ENCODE results near the gene FMN1.
"Not testable (repeated sequence)": the region's sequence is repeated elsewhere in the genome, so short reads cannot be mapped to it uniquely, and the experiment has no call there.

Gene FMN1

DNA sequence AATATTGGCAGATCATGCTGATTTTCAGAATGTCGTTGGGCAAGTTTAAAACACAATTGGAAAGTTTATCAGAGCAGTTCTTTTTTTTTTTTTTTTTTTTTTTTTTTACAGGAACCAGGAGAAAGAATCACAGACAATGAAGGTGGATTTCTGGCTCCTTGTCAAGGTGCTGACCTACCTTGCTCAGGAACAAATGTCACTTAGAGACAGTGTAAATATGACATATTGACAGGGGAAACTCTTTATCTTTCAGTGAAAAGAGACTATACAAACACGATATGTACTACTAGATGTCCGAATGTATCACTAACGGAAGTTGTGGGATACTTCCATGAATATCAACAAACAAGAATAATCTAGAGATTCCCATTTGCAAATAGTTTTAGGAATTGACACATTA lies 237.3 kb downstream of the FMN1 start:
- Histone ChIP-seq H3K9me3 (ENCODE audit: control insufficient read depth, insufficient read depth, low read length) (no peaks in the 10 kb centered on the region), H3K27me3 (ENCODE audit: control insufficient read depth, insufficient read depth, low read length) (no peaks in the 10 kb centered on the region), H3K36me3 (ENCODE audit: control insufficient read depth, insufficient read depth, low read length) (no peaks in the 10 kb centered on the region), H3K4me3 (ENCODE audit: low read length) (no peak overlapping the region), H3K27ac (ENCODE audit: low read length) (no peak overlapping the region), H3K4me1 (ENCODE audit: control insufficient read depth, insufficient read depth, low read length) (peaks cover 5% of the 10 kb centered on the region; the same call in 1 of the 2 replicates)
- no CpG with 5 or more reads among the region's 4 CpGs for WGBS (ENCODE audit: insufficient coverage, insufficient read length)
- DNase-seq (ENCODE audit: low read depth, low spot score): no peak

DNA sequence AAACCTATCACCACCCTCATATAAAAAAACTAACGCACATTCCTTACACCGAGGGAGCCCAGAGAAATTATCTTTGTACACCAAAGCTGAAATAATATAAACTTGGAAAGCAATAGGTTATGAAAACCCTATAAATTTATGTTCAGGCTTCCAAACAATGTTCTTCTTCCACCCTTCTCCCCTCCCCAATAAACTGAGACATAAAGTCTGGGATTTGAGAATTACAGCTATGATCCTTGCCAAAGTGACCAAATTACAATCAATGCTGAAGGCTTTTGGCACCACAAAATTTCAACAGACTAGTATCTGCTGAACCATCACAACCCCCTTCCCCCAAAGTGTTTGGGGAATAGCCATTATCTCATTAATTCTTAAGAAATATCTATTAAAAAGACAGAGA lies 237.8 kb downstream of the FMN1 start:
- H3K36me3 ChIP-seq (ENCODE audit: control insufficient read depth, insufficient read depth, low read length): no peaks in the 10 kb centered on the region
- H3K4me3 ChIP-seq (ENCODE audit: low read length): no peak overlapping the region
- H3K27me3 ChIP-seq (ENCODE audit: control insufficient read depth, insufficient read depth, low read length): no peaks in the 10 kb centered on the region
- no peak for DNase-seq (ENCODE audit: low read depth, low spot score)
- peaks cover 7% of the 10 kb centered on the region; the same call in 1 of the 2 replicates for H3K4me1 ChIP-seq (ENCODE audit: control insufficient read depth, insufficient read depth, low read length)
- no peak overlapping the region for H3K27ac ChIP-seq (ENCODE audit: low read length)
- no peaks in the 10 kb centered on the region for H3K9me3 ChIP-seq (ENCODE audit: control insufficient read depth, insufficient read depth, low read length)
- no CpG with 5 or more reads among the region's 2 CpGs for WGBS (ENCODE audit: insufficient coverage, insufficient read length)

DNA sequence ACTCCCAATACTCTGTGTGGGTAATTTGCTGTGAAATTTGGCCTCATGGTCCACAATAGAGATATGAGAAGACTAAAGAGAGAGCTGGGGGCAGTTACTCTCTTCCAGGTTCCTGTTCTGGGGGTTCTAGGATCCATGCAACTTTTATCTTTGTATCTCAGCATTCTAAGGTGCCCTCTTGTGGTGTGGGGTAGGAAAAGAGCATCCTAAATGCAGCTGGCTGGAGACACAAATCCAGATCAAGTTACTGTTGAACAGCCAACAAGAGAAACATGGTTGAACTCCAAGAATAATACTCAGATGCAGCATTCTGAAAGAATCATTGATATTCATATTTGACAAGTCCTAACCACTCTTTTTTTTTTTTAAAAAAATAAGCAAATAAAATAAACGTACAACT lies 238.5 kb downstream of the FMN1 start:
- Histone ChIP-seq H3K4me1 (ENCODE audit: control insufficient read depth, insufficient read depth, low read length) (peaks cover 8% of the 10 kb centered on the region; the same call in 1 of the 2 replicates), H3K9me3 (ENCODE audit: control insufficient read depth, insufficient read depth, low read length) (no peaks in the 10 kb centered on the region), H3K36me3 (ENCODE audit: control insufficient read depth, insufficient read depth, low read length) (no peaks in the 10 kb centered on the region), H3K27ac (ENCODE audit: low read length) (no peak overlapping the region), H3K4me3 (ENCODE audit: low read length) (no peak overlapping the region), H3K27me3 (ENCODE audit: control insufficient read depth, insufficient read depth, low read length) (no peaks in the 10 kb centered on the region)
- DNase-seq (ENCODE audit: low read depth, low spot score): peak; percentile 50
- no CpG with 5 or more reads among the region's 1 CpG for WGBS (ENCODE audit: insufficient coverage, insufficient read length)

DNA sequence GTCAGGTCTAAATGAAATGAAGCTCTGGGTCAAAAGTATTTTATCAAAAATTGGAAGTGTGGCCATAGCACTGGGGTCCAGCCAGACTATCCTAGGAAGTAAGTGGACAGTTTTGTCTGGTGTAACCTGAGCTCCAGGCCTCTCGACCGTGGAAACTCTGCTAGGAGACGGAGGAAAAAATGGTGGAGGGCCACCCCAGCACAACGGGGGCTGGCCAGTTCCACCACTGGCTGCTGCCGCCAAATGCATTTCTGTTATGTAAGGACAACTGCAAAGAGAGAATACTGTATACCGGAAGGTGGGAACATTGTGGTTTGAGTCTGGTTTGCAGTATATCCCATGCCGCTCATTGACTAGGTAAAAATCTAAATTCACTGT lies 241.0 kb downstream of the FMN1 start:
- Histone ChIP-seq H3K9me3 (ENCODE audit: control insufficient read depth, insufficient read depth, low read length) (no peaks in the 10 kb centered on the region), H3K36me3 (ENCODE audit: control insufficient read depth, insufficient read depth, low read length) (no peaks in the 10 kb centered on the region), H3K4me3 (ENCODE audit: low read length) (no peak overlapping the region), H3K4me1 (ENCODE audit: control insufficient read depth, insufficient read depth, low read length) (peaks cover 8% of the 10 kb centered on the region; the same call in 1 of the 2 replicates), H3K27ac (ENCODE audit: low read length) (no peak overlapping the region), H3K27me3 (ENCODE audit: control insufficient read depth, insufficient read depth, low read length) (no peaks in the 10 kb centered on the region)
- no CpG with 5 or more reads among the region's 7 CpGs for WGBS (ENCODE audit: insufficient coverage, insufficient read length)
- DNase-seq (ENCODE audit: low read depth, low spot score): no peak

DNA sequence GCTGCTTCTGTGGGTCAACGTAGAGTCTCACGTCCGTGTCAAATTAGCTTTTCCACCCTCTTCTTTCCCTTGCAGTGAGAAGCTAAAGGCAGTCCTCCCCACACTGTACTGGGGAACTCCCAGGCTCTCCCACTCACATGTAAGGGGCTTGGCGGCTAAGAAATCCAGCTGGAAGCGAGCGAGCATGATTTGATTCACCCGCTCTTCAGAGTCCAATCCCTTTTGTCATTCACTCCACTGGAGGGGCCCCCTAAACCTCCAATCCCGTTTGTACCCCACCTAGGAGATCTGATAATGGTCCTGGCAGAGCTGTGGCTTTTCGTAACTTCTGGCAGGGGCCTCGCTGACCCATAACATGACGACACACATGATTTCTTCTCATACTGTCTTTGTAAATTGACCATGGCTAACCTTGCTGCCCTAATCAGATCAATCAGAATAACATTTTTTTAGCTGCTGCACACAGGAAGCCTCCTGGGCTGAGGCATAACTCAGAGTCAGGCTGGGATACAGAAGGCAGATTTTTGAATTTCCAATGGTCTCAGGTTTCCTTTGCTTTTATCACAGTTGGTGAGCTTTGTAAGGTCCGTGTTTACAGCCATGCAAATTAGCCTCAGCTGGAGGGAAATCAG lies 241.5 kb downstream of the FMN1 start:
- no CpG with 5 or more reads among the region's 12 CpGs for WGBS (ENCODE audit: insufficient coverage, insufficient read length)
- Histone ChIP-seq H3K4me1 (ENCODE audit: control insufficient read depth, insufficient read depth, low read length) (peaks cover 8% of the 10 kb centered on the region; the same call in 1 of the 2 replicates), H3K36me3 (ENCODE audit: control insufficient read depth, insufficient read depth, low read length) (no peaks in the 10 kb centered on the region), H3K9me3 (ENCODE audit: control insufficient read depth, insufficient read depth, low read length) (no peaks in the 10 kb centered on the region), H3K4me3 (ENCODE audit: low read length) (no peak overlapping the region), H3K27me3 (ENCODE audit: control insufficient read depth, insufficient read depth, low read length) (no peaks in the 10 kb centered on the region), H3K27ac (ENCODE audit: low read length) (no peak overlapping the region)
- peak; percentile 13 for DNase-seq (ENCODE audit: low read depth, low spot score)

DNA sequence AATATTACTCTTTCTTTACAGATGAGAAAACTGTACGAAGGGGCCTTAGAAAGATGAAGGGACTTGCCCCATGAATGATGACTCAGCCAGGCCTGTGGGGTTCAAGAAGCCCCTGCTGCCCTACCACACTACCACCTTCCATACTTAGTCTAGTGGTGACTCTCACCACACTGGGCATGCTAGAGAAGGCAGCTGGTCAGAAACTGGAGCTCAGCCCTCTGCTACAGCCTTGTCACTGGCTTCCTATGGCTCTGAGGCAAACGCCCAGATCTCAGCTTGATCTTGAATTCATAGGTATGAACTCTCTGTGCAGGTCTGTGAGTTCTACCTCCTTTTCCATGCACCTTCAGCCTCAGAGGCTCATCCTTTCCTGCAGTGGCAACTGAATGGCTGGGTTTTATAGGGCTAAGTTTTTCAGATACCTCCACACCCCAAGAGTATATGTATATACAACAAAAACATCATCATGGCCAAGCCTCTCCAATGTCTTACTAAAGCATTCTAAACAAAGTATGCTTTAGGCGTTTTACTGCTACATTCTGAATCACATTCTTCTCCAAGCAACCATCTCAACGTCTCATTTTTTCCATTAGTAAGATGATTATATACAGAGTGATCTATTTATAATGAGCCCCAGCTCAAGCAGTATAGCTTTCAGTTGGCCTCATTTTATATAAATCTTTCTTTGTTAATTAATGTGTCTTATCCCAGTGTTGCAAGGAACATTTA lies 242.6 kb downstream of the FMN1 start:
- Histone ChIP-seq H3K27ac (ENCODE audit: low read length) (no peak overlapping the region), H3K4me1 (ENCODE audit: control insufficient read depth, insufficient read depth, low read length) (peaks cover 8% of the 10 kb centered on the region; the same call in 1 of the 2 replicates), H3K36me3 (ENCODE audit: control insufficient read depth, insufficient read depth, low read length) (no peaks in the 10 kb centered on the region), H3K4me3 (ENCODE audit: low read length) (no peak overlapping the region), H3K27me3 (ENCODE audit: control insufficient read depth, insufficient read depth, low read length) (no peaks in the 10 kb centered on the region), H3K9me3 (ENCODE audit: control insufficient read depth, insufficient read depth, low read length) (no peaks in the 10 kb centered on the region)
- DNase-seq (ENCODE audit: low read depth, low spot score): no peak
- WGBS (ENCODE audit: insufficient coverage, insufficient read length): no CpG with 5 or more reads among the region's 4 CpGs

DNA sequence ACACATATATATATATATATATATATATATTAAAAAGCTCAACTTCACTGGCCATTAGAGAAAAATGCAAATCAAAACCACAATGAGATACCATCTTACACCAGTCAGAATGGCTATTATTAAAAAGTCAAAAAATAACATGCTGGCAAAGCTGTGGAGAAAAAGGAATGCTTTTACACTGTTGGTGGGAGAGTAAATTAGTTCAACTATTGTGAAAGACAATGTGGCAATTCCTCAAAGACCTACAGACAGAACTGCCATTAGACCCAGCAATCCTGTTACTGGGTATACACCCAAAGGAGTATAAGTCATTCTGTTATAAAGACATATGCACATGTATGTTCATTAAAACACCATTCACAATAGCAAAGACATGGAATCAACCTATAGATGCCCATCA lies 244.5 kb downstream of the FMN1 start:
- not testable (repeated sequence) for H3K36me3 ChIP-seq (ENCODE audit: control insufficient read depth, insufficient read depth, low read length); H3K4me1 ChIP-seq (ENCODE audit: control insufficient read depth, insufficient read depth, low read length)

DNA sequence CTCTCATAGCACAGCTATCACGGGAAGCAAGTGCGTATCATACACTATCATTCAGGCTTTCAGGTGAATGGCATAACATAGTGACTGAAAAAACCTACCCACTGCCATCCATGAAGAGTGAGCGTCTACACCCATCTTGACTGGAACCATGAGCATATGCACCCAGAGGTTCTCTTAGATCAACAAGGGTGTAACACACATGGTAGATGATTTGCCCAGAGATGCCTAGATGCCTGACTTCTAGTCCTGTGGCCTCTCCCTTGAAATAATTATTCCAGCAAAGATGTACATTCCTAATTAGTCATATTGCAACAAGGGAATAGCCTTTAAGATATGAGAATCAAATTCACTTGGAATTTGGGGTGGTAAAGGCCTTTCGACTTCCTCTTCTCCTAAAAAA lies 248.3 kb downstream of the FMN1 start:
- DNase-seq (ENCODE audit: low read depth, low spot score): no peak
- Histone ChIP-seq H3K4me1 (ENCODE audit: control insufficient read depth, insufficient read depth, low read length) (no peaks in the 10 kb centered on the region), H3K27me3 (ENCODE audit: control insufficient read depth, insufficient read depth, low read length) (no peaks in the 10 kb centered on the region), H3K9me3 (ENCODE audit: control insufficient read depth, insufficient read depth, low read length) (no peaks in the 10 kb centered on the region), H3K27ac (ENCODE audit: low read length) (no peak overlapping the region), H3K4me3 (ENCODE audit: low read length) (no peak overlapping the region), H3K36me3 (ENCODE audit: control insufficient read depth, insufficient read depth, low read length) (no peaks in the 10 kb centered on the region)
- no CpG with 5 or more reads among the region's 4 CpGs for WGBS (ENCODE audit: insufficient coverage, insufficient read length)

More for the DNA sequence above, 244.5 kb downstream of the FMN1 start:
- DNase-seq (ENCODE audit: low read depth, low spot score); H3K4me3 ChIP-seq (ENCODE audit: low read length); H3K27ac ChIP-seq (ENCODE audit: low read length); H3K27me3 ChIP-seq (ENCODE audit: control insufficient read depth, insufficient read depth, low read length); H3K9me3 ChIP-seq (ENCODE audit: control insufficient read depth, insufficient read depth, low read length): not testable (repeated sequence)

DNA sequence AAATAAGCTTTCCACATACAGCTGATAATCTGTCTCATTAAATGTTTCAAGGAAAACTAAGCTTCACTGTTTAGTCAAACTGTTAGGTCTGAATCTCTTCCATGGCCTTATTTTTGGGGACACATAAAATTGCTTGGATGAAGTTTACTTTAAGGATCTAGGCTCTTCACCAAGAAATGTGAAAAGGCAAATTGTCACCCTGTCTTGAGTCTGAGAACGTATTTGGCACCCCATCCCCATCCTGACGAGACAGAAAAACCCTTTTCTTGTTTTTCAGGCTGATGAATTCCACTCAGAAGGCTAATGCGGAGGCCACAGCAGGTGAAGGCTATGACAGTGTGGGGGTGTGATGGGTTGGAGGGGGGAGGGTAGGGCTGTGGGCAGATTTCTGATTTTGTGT lies 250.1 kb downstream of the FMN1 start:
- Histone ChIP-seq H3K27ac (ENCODE audit: low read length) (no peak overlapping the region), H3K4me1 (ENCODE audit: control insufficient read depth, insufficient read depth, low read length) (no peaks in the 10 kb centered on the region), H3K4me3 (ENCODE audit: low read length) (no peak overlapping the region), H3K9me3 (ENCODE audit: control insufficient read depth, insufficient read depth, low read length) (no peaks in the 10 kb centered on the region), H3K36me3 (ENCODE audit: control insufficient read depth, insufficient read depth, low read length) (no peaks in the 10 kb centered on the region), H3K27me3 (ENCODE audit: control insufficient read depth, insufficient read depth, low read length) (no peaks in the 10 kb centered on the region)
- no CpG with 5 or more reads among the region's 3 CpGs for WGBS (ENCODE audit: insufficient coverage, insufficient read length)
- DNase-seq (ENCODE audit: low read depth, low spot score): no peak

DNA sequence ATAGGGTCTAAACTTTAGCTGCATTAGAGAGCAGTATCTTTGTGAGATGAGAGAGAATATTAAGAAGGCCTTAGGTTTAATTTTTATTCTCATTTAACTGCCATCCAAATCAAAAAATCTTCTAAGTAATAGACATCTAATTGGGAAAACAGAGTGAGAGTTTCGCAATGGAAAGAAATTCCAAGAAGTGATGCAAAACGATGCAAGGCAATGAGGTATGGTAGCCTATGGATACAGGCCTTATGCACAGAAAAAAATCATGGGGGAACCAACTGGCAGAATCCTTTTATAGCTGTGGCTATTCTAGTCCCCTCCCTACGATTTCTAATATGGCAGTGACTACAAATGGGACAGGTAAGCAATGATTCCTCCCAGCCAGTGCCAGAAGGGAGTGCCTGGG lies 250.8 kb downstream of the FMN1 start:
- DNase-seq (ENCODE audit: low read depth, low spot score): no peak
- H3K36me3 ChIP-seq (ENCODE audit: control insufficient read depth, insufficient read depth, low read length): no peaks in the 10 kb centered on the region
- no peaks in the 10 kb centered on the region for H3K9me3 ChIP-seq (ENCODE audit: control insufficient read depth, insufficient read depth, low read length)
- H3K27ac ChIP-seq (ENCODE audit: low read length): no peak overlapping the region
- H3K4me1 ChIP-seq (ENCODE audit: control insufficient read depth, insufficient read depth, low read length): no peaks in the 10 kb centered on the region
- WGBS (ENCODE audit: insufficient coverage, insufficient read length): no CpG with 5 or more reads among the region's 3 CpGs
- no peaks in the 10 kb centered on the region for H3K27me3 ChIP-seq (ENCODE audit: control insufficient read depth, insufficient read depth, low read length)
- H3K4me3 ChIP-seq (ENCODE audit: low read length): no peak overlapping the region

DNA sequence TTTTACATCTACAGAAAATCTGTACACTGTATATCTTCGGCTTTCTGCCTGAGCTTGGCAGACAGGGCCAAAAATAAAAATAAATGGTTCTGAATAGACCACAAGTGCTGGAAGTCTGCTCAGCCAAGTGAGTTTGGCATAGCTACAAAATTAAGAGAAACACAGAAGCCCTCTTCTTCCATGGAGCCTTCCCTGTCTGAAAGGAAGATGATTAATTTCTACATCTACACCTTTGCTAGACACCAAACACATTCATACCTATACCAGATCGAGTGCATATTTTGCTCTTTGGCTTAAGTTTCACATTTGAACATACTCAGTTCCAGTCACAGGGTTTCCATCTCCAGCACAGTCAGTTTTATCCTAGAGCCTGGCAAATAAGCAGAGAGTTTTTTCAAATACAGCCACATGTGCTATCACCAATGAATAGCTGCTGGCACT lies 252.1 kb downstream of the FMN1 start:
- Histone ChIP-seq H3K9me3 (ENCODE audit: control insufficient read depth, insufficient read depth, low read length) (no peaks in the 10 kb centered on the region), H3K4me1 (ENCODE audit: control insufficient read depth, insufficient read depth, low read length) (no peaks in the 10 kb centered on the region)
- no CpG with 5 or more reads among the region's 2 CpGs for WGBS (ENCODE audit: insufficient coverage, insufficient read length)

More for the DNA sequence above, 252.1 kb downstream of the FMN1 start:
- no peak overlapping the region for H3K27ac ChIP-seq (ENCODE audit: low read length)
- H3K27me3 ChIP-seq (ENCODE audit: control insufficient read depth, insufficient read depth, low read length): no peaks in the 10 kb centered on the region
- no peaks in the 10 kb centered on the region for H3K36me3 ChIP-seq (ENCODE audit: control insufficient read depth, insufficient read depth, low read length)
- no peak overlapping the region for H3K4me3 ChIP-seq (ENCODE audit: low read length)
- no peak for DNase-seq (ENCODE audit: low read depth, low spot score)
